ENCODE measurements around the gene ZNF529.

The ZNF529 gene

DNA sequence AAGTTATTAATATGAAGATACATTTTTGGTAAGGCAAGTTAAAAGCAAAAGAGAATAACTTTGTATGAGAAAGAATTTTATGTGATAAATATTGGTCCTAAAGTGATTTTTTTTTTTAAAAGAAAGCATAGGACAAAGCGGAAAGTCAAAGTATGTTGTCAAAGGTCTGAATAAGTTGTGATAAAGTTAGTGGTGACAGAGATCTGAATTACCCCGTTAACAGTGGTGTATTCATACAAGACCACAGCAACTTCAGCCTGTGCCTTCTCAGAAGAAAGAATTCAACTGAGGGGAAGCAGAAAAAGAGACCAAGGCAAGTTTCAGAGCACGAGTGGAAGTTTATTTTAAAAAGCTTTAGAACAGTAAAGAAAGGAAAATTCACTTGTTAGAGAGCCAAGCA, 64.8 kb downstream of the ZNF529 start:
- no peak for DNase-seq

DNA sequence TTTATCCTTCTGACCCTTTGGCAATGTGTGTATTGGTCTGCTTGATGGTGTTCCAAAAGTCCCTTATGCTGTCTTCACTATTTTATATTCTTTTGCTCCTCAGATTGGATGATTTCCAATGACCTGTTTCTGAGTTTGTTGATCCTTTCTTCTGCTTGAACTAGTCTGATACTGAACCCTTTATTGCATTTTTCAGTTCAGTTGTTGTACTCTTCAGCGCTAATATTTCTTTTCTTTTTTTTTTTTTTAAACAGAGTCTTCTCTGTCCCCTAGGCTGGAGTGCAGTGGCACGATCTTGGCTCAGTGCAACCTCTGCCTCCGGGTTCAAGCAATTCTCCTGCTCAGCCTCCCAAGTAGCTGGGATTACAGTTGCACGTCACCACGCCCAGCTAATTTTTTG, 71.1 kb downstream of the ZNF529 start:
- no peak for DNase-seq

DNA sequence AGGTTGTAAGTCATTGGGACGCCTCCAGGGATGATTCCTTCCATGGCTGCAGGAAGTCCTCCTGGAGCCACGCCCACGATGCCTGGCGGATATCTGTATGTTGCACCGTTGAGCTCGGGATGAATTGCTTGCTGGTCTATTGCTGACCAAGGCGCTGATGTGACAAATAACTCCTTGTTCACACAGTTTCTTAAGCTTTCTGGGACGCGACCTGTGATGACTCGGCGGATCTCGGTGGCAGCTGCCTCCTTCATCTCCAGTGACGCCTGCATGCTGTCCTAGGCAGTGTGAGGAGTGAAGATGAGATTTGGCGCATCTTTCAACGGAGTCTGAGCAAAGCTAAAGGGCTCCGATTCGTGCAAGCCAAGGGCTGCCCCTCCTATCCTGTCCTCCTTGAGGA, 76.1 kb downstream of the ZNF529 start:
- DNase-seq: no peak

Data from fibroblast of skin of back (primary cell).